Measurements from ENCODE around the gene S1PR4. TPM values are rescaled to one million over a fixed set of nuclear protein-coding genes. Genes with fewer than 3 reads are reported as not detected.

Gene S1PR4, protein sequence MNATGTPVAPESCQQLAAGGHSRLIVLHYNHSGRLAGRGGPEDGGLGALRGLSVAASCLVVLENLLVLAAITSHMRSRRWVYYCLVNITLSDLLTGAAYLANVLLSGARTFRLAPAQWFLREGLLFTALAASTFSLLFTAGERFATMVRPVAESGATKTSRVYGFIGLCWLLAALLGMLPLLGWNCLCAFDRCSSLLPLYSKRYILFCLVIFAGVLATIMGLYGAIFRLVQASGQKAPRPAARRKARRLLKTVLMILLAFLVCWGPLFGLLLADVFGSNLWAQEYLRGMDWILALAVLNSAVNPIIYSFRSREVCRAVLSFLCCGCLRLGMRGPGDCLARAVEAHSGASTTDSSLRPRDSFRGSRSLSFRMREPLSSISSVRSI
- total RNA-seq (5.1 TPM), polyA plus RNA-seq (ENCODE audit: insufficient read depth, low read depth, low replicate concordance) (0.67 TPM)
- long read RNA-seq, donor 1, partial matches to known transcripts = 0 of 1 reads
- long read RNA-seq, donor 1, other reads (novel, unspliced or antisense) = 0 of 1 reads
- long read RNA-seq, donor 2 = 0 reads
- long read RNA-seq, donor 3 = 0 reads
- long read RNA-seq, donor 4 = 0 reads
- long read RNA-seq, donor 5 = 0 reads
- long read RNA-seq, donor 6, partial matches to known transcripts = 0 of 1 reads
- long read RNA-seq, donor 6, other reads (novel, unspliced or antisense) = 0 of 1 reads
- long read RNA-seq, donor 7, transcript S1PR4-201 (1 exons, 1,565 nt) = major isoform, 7 of 8 reads
- long read RNA-seq, donor 7, partial matches to known transcripts = 0 of 8 reads
- long read RNA-seq, donor 7, other reads (novel, unspliced or antisense) = 1 of 8 reads
- long read RNA-seq, donor 8 = 0 reads
- long read RNA-seq, donor 9 = 0 reads
- long read RNA-seq, donor 10 = 0 reads

DNA sequence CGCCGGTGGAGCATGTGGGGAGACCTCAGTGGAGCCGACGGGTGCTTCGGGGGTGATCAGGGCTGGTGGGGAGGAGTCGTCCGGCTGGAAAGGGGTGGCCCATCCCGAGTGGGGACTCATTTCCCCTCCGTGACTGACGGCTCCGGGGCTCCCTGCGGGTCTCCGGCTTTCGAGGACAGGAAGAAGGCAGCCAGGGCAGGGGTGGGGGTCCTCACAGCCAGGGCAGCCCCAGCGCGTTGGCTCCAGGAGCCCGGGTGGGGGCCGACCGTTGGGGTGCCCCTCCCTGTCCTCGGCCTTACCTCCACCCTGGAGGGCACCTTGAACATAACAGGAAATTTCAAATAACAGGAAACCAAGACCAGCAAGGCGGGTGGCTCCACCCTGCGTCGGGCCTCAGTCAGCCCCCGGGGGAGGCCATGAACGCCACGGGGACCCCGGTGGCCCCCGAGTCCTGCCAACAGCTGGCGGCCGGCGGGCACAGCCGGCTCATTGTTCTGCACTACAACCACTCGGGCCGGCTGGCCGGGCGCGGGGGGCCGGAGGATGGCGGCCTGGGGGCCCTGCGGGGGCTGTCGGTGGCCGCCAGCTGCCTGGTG is at the start of gene S1PR4:
Gene S1PR4 (plus strand): TSS at position 393 of the 596 bp plus-strand sequence. CDS start 24 bp downstream, at position 417.
- no peaks in the 10 kb centered on the region for H3K9me3 ChIP-seq (ENCODE audit: control insufficient read depth in 2 of 3, insufficient read depth in 1 of 3, low read length in 3 of 3)
- DNase-seq = peak in 1 of 5 donors; percentile 83
- H3K27ac ChIP-seq (ENCODE audit: low read depth in 2 of 2, low read length in 2 of 2) = peak within 1 kb of the TSS in 1 of 2 donors; percentile 37
- H3K27me3 ChIP-seq (ENCODE audit: control insufficient read depth, insufficient read depth, low read length) = no peaks in the 10 kb centered on the region
- no peak within 1 kb of the TSS for H3K4me3 ChIP-seq (ENCODE audit: low read length in 3 of 3)
- H3K36me3 ChIP-seq (ENCODE audit: control insufficient read depth in 2 of 3, insufficient read depth in 3 of 3, low read length in 3 of 3) = no peaks in the 10 kb centered on the region
- no peak for FAIRE-seq
- TF ChIP-seq, protein P1, sequence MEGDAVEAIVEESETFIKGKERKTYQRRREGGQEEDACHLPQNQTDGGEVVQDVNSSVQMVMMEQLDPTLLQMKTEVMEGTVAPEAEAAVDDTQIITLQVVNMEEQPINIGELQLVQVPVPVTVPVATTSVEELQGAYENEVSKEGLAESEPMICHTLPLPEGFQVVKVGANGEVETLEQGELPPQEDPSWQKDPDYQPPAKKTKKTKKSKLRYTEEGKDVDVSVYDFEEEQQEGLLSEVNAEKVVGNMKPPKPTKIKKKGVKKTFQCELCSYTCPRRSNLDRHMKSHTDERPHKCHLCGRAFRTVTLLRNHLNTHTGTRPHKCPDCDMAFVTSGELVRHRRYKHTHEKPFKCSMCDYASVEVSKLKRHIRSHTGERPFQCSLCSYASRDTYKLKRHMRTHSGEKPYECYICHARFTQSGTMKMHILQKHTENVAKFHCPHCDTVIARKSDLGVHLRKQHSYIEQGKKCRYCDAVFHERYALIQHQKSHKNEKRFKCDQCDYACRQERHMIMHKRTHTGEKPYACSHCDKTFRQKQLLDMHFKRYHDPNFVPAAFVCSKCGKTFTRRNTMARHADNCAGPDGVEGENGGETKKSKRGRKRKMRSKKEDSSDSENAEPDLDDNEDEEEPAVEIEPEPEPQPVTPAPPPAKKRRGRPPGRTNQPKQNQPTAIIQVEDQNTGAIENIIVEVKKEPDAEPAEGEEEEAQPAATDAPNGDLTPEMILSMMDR (IDR thresholded peaks at IDR 0.05; ENCODE audit: borderline replicate concordance, extremely low read depth, insufficient read depth) = no peak
- no peaks in the 10 kb centered on the region for H3K4me1 ChIP-seq (ENCODE audit: control insufficient read depth in 2 of 3, insufficient read depth in 2 of 3, low read depth in 1 of 3, low read length in 3 of 3)
- intact Hi-C loops (cut with DNase I) = no loop called here
- H3K9ac ChIP-seq (ENCODE audit: low read length in 3 of 3) = no peak within 1 kb of the TSS

DNA sequence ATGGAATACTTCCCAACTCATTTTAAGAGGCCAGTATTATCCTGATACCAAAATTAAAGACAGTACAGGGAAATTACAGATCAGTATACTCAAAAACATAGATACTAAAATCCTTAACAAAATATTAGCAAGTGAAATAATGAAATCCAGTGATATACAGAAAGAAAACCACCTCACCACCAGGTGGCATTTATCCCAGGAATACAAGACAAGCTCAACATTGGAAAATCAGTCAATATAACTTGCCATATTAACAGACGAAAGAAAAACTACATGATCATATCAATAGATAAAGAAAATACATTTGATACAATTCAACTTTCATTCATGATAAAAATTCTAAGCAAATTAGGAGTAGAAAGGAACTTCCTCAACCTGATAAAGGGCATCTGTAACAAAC is 49.5 kb upstream of the S1PR4 start:
- H3K9ac ChIP-seq (ENCODE audit: low read length in 3 of 3) = no peak overlapping the region
- intact Hi-C loops (cut with DNase I) = no loop called here
- H3K27ac ChIP-seq (ENCODE audit: low read depth in 2 of 2, low read length in 2 of 2) = no peak overlapping the region
- H3K4me3 ChIP-seq (ENCODE audit: low read length in 3 of 3) = no peak overlapping the region
- no peaks in the 10 kb centered on the region for H3K36me3 ChIP-seq (ENCODE audit: control insufficient read depth in 2 of 3, insufficient read depth in 3 of 3, low read length in 3 of 3)
- no peaks in the 10 kb centered on the region for H3K27me3 ChIP-seq (ENCODE audit: control insufficient read depth, insufficient read depth, low read length)
- DNase-seq (no peak), FAIRE-seq (peak; percentile 53)
- H3K4me1 ChIP-seq (ENCODE audit: control insufficient read depth in 2 of 3, insufficient read depth in 2 of 3, low read depth in 1 of 3, low read length in 3 of 3) = peaks cover 0 to 2% (median 0%) of the 10 kb centered on the region in 3 donors
- no peaks in the 10 kb centered on the region for H3K9me3 ChIP-seq (ENCODE audit: control insufficient read depth in 2 of 3, insufficient read depth in 1 of 3, low read length in 3 of 3)
- TF ChIP-seq, protein P1 (IDR thresholded peaks at IDR 0.05; ENCODE audit: borderline replicate concordance, extremely low read depth, insufficient read depth) = peak; percentile 24

DNA sequence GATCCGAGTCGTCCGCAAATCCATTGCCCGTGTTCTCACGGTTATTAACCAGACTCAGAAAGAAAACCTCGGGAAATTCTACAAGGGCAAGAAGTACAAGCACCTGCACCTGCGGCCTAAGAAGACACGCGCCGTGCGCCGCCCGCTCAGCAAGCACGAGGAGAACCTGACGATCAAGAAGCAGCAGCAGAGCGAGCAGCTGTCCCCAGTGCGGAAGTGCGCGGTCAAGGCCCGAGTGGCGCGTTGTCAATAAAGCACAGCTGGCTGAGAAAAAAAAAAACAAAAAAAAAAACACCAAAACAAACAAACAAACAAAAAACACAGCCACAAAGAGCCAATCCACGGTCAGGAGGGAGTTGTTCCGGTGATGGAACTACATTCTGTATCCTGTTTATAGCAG is 47.4 kb upstream of the S1PR4 start:
- Histone ChIP-seq H3K4me1 (ENCODE audit: control insufficient read depth in 2 of 3, insufficient read depth in 2 of 3, low read depth in 1 of 3, low read length in 3 of 3) (no peaks in the 10 kb centered on the region), H3K27me3 (ENCODE audit: control insufficient read depth, insufficient read depth, low read length) (no peaks in the 10 kb centered on the region), H3K27ac (ENCODE audit: low read depth in 2 of 2, low read length in 2 of 2) (no peak overlapping the region), H3K9ac (ENCODE audit: low read length in 3 of 3) (no peak overlapping the region), H3K36me3 (ENCODE audit: control insufficient read depth in 2 of 3, insufficient read depth in 3 of 3, low read length in 3 of 3) (no peaks in the 10 kb centered on the region), H3K9me3 (ENCODE audit: control insufficient read depth in 2 of 3, insufficient read depth in 1 of 3, low read length in 3 of 3) (no peaks in the 10 kb centered on the region), H3K4me3 (ENCODE audit: low read length in 3 of 3) (no peak overlapping the region)
- FAIRE-seq (no peak), DNase-seq (no peak)
- intact Hi-C loops (cut with DNase I) = no loop called here
- TF ChIP-seq, protein P1 (IDR thresholded peaks at IDR 0.05; ENCODE audit: borderline replicate concordance, extremely low read depth, insufficient read depth) = no peak
